Measurements from ENCODE around the gene ZNRD2. TPM values are rescaled to one million over a fixed set of nuclear protein-coding genes. Genes with fewer than 3 reads are reported as not detected.

The ZNRD2 gene
- total and polyA plus RNA-seq, 2 experiments from 2014 or later = 20.5 to 52.4 TPM

- Histone ChIP-seq H3K9me2 (replicated peaks; ENCODE audit: insufficient read depth) (no peaks in the 10 kb centered on the region), H3K27ac (no peak overlapping the region), H3K9me3 (ENCODE audit: low read depth) (no peaks in the 10 kb centered on the region), H3K79me2 (peaks cover 53% of the 10 kb centered on the region), H2AFZ (no peak overlapping the region), H3K4me1 (ENCODE audit: insufficient read depth) (peaks cover 30% of the 10 kb centered on the region), H3K27me3 (no peaks in the 10 kb centered on the region), H3K4me3 (no peak overlapping the region), H3K36me3 (replicated peaks; ENCODE audit: insufficient read depth, low read depth) (no peaks in the 10 kb centered on the region), H4K20me1 (ENCODE audit: insufficient read depth, poor library complexity, severe bottlenecking) (peaks cover 56% of the 10 kb centered on the region), H3K4me2 (no peak overlapping the region)
- DNase-seq (ENCODE audit: low spot score) = no peak
- WGBS (ENCODE audit: low lambda C conversion rate, missing lambda C conversion rate) = 93% methylated on average over 3 of the region's 3 CpGs
- TF ChIP-seq CTCF (IDR thresholded peaks at IDR 0.05; ENCODE audit: poor library complexity) = no peak
- TF ChIP-seq EZH2 (IDR thresholded peaks at IDR 0.05; ENCODE audit: borderline replicate concordance) = no peak
- no peak for TF ChIP-seq EZH2phosphoT487 (IDR thresholded peaks at IDR 0.05; ENCODE audit: low read depth, severe bottlenecking, unreplicated experiment)
Observed at GRCh38 chr11:65609229-65609628, 39.0 kb downstream of the ZNRD2 start.

- TF ChIP-seq CTCF (IDR thresholded peaks at IDR 0.05; ENCODE audit: poor library complexity) (no peak), EZH2phosphoT487 (IDR thresholded peaks at IDR 0.05; ENCODE audit: low read depth, severe bottlenecking, unreplicated experiment) (no peak), EZH2 (IDR thresholded peaks at IDR 0.05; ENCODE audit: borderline replicate concordance) (no peak)
- Histone ChIP-seq H3K4me2 (no peak overlapping the region), H3K79me2 (peaks cover 56% of the 10 kb centered on the region), H3K27me3 (no peaks in the 10 kb centered on the region), H3K36me3 (replicated peaks; ENCODE audit: insufficient read depth, low read depth) (no peaks in the 10 kb centered on the region), H3K27ac (no peak overlapping the region), H3K9me2 (replicated peaks; ENCODE audit: insufficient read depth) (no peaks in the 10 kb centered on the region), H3K9me3 (ENCODE audit: low read depth) (no peaks in the 10 kb centered on the region), H4K20me1 (ENCODE audit: insufficient read depth, poor library complexity, severe bottlenecking) (peaks cover 56% of the 10 kb centered on the region), H3K4me1 (ENCODE audit: insufficient read depth) (peaks cover 30% of the 10 kb centered on the region), H3K4me3 (no peak overlapping the region), H2AFZ (no peak overlapping the region)
- no peak for DNase-seq (ENCODE audit: low spot score)
- 95% methylated on average over 3 of the region's 5 CpGs for whole genome bisulfite sequencing (ENCODE audit: low lambda C conversion rate, missing lambda C conversion rate)
Observed at GRCh38 chr11:65609665-65610064, 39.4 kb downstream of the ZNRD2 start.

GRCh38 chr11:65610404-65610803 lies 40.1 kb downstream of the ZNRD2 start:
- H3K4me3 ChIP-seq = no peak overlapping the region
- no peak overlapping the region for H3K27ac ChIP-seq
- no peaks in the 10 kb centered on the region for H3K27me3 ChIP-seq
- TF ChIP-seq EZH2 (IDR thresholded peaks at IDR 0.05; ENCODE audit: borderline replicate concordance) (no peak), CTCF (IDR thresholded peaks at IDR 0.05; ENCODE audit: poor library complexity) (no peak), EZH2phosphoT487 (IDR thresholded peaks at IDR 0.05; ENCODE audit: low read depth, severe bottlenecking, unreplicated experiment) (no peak)
- H3K9me3 ChIP-seq (ENCODE audit: low read depth) = no peaks in the 10 kb centered on the region
- DNase-seq (ENCODE audit: low spot score) = no peak
- H2AFZ ChIP-seq = no peak overlapping the region
- WGBS (ENCODE audit: low lambda C conversion rate, missing lambda C conversion rate) = 84% methylated on average over 6 of the region's 6 CpGs
- H3K9me2 ChIP-seq (replicated peaks; ENCODE audit: insufficient read depth) = no peaks in the 10 kb centered on the region
- H3K4me2 ChIP-seq = no peak overlapping the region
- H3K79me2 ChIP-seq = peaks cover 57% of the 10 kb centered on the region
- H4K20me1 ChIP-seq (ENCODE audit: insufficient read depth, poor library complexity, severe bottlenecking) = peaks cover 56% of the 10 kb centered on the region
- no peaks in the 10 kb centered on the region for H3K36me3 ChIP-seq (replicated peaks; ENCODE audit: insufficient read depth, low read depth)
- peaks cover 30% of the 10 kb centered on the region for H3K4me1 ChIP-seq (ENCODE audit: insufficient read depth)
